Breast epithelium (tissue), 4 donors: ENCODE measurements around the gene HLA-DQB1. TPM values are rescaled to one million over a fixed set of nuclear protein-coding genes. Genes with fewer than 3 reads are reported as not detected.

Experiments
- DNase-seq, 2 donors: peaks; one replicate each; pipeline ENCODE4 v3.0.0-alpha.2; 2019; ENCODE audit warnings: low spot score in 2 of 2
- H3K27ac ChIP-seq, 2 donors: fragments of 200-600 bp; sonication (generic) in 1 of 2; one replicate each; pipeline ENCODE4 v1.5.1; 2016 to 2019; ENCODE audit warnings: mild to moderate bottlenecking in 1 of 2
- H3K27me3 ChIP-seq, 2 donors: fragments of 200-600 bp; sonication (generic) in 1 of 2; one replicate each; pipeline versions ENCODE4 v1.5.1 to v1.6.0; 2017 to 2019; ENCODE audit warnings: control low read depth in 1 of 2, mild to moderate bottlenecking in 1 of 2
- H3K36me3 ChIP-seq: fragments of 200-600 bp; one replicate; pipeline ENCODE4 v1.5.1; 2019
- H3K4me1 ChIP-seq, 2 donors: fragments of 200-600 bp; sonication (generic); one replicate each; pipeline ENCODE4 v1.5.1; 2016 to 2019; ENCODE audit warnings: control low read depth in 1 of 2
- H3K4me3 ChIP-seq, 3 donors: fragments of 200-600 bp; sonication (generic); 1 replicate in 2 of 3; 2 replicates in 1 of 3; pipeline ENCODE4 v1.5.1; 2016 to 2019; ENCODE audit warnings: mild to moderate bottlenecking in 3 of 3, moderate library complexity in 2 of 3
- H3K9me3 ChIP-seq, 2 donors: fragments of 200-600 bp; sonication (generic) in 1 of 2; one replicate each; pipeline ENCODE4 v1.5.1; 2016 to 2019; ENCODE audit warnings: control low read depth in 1 of 2
- POLR2A ChIP-seq: fragments of 450-650 bp; IDR thresholded peaks from one replicate; pipeline ENCODE4 v1.6.1; 2016; ENCODE audit warnings: antibody characterized with exemption, mild to moderate bottlenecking, moderate library complexity
- POLR2AphosphoS5 ChIP-seq, 3 donors: sonication (generic); formaldehyde crosslinking; IDR thresholded peaks; one replicate each; pipeline ENCODE4 v1.6.1; 2017; ENCODE audit warnings: antibody characterized with exemption in 3 of 3
- intact Hi-C: fragments of 100-400 bp; cut with DNase I; formaldehyde crosslinking; loops from one replicate; pipeline ENCODE4 v1.15.1; 2023; ENCODE audit warnings: low total_unique reads
- total RNA-seq, 3 donors: library from RNA; depleted of rRNA; stranded (reverse); fragments of >200 nt; gene quantifications; one replicate each; pipeline ENCODE4 v1.1.0, GENCODE V29; 2016
- TF ChIP-seq, protein P1 (sequence below), 3 donors: fragments of 450-650 bp; IDR thresholded peaks; one replicate each; pipeline ENCODE4 v1.5.1; 2016 to 2017; ENCODE audit warnings: antibody characterized with exemption in 3 of 3, mild to moderate bottlenecking in 3 of 3, moderate library complexity in 3 of 3

Gene HLA-DQB1
- total RNA-seq, 3 donors from 2014 or later, result 1.3 to 7.2 (median 5.4) TPM

DNA sequence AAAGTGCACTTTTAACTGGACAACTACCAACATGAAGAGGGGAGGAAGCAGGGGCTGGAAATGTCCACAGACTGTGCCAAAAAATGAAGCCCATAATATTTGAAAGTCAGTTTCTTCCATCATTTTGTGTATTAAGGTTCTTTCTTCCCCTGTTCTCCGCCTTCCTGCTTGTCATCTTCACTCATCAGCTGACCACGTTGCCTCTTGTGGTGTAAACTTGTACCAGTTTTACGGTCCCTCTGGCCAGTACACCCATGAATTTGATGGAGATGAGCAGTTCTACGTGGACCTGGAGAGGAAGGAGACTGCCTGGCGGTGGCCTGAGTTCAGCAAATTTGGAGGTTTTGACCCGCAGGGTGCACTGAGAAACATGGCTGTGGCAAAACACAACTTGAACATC, 25.3 kb downstream of the HLA-DQB1 start:
- intact Hi-C loops, result no loop called here
- H3K9me3 ChIP-seq, result no peaks in the 10 kb centered on the region
- no peak overlapping the region for H3K4me3 ChIP-seq
- DNase-seq, result no peak
- H3K27me3 ChIP-seq, result no peaks in the 10 kb centered on the region
- TF ChIP-seq POLR2AphosphoS5 (IDR thresholded peaks at IDR 0.05), result no peak
- no peak for TF ChIP-seq POLR2A
- TF ChIP-seq, protein P1, sequence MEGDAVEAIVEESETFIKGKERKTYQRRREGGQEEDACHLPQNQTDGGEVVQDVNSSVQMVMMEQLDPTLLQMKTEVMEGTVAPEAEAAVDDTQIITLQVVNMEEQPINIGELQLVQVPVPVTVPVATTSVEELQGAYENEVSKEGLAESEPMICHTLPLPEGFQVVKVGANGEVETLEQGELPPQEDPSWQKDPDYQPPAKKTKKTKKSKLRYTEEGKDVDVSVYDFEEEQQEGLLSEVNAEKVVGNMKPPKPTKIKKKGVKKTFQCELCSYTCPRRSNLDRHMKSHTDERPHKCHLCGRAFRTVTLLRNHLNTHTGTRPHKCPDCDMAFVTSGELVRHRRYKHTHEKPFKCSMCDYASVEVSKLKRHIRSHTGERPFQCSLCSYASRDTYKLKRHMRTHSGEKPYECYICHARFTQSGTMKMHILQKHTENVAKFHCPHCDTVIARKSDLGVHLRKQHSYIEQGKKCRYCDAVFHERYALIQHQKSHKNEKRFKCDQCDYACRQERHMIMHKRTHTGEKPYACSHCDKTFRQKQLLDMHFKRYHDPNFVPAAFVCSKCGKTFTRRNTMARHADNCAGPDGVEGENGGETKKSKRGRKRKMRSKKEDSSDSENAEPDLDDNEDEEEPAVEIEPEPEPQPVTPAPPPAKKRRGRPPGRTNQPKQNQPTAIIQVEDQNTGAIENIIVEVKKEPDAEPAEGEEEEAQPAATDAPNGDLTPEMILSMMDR (IDR thresholded peaks at IDR 0.05), result no peak
- H3K36me3 ChIP-seq, result no peaks in the 10 kb centered on the region
- H3K27ac ChIP-seq, result no peak overlapping the region
- H3K4me1 ChIP-seq, result no peaks in the 10 kb centered on the region

DNA sequence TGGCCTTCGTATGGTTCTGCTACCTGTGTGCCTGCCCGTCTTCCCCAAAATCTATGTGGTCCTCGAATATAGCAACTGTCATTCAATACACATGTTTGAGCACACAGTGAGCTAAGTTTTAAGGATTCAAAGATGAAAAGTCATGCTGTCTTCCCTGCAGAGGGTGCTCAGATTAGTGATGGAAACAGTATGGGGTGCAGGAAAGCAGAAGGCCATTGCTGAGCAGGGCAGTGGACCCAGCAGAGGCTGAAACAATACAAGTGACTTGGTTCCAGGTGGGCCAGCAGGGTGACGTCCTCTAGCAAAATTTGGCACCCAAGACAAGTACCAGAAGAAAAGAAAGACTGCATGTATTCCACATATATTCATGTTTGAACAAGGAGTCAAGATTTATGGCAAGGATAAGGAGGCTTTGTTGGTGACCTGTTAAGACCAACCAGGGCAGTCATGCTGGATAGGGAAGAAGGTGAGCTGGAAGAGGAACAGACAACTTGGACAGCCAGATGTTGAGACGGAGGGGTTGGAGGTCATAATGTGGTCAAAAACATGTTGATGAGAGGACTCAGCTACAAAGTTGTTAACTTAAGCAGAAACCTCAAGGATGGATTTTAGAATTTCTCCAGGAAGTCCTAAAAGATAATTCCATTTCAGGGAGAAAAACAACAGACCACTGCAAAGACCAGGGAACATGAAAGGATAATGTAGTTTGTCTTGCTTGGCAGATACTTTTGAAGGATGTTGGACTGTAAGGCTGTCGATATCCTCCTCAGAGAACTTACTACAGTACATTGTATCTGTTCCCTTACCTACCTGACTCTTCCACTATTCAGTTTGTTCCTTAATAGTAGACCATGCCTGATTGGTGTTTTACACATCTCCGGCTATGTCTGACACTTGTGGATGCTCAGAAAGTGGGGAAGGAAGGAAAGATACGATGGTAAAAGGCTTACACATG, 26.7 kb downstream of the HLA-DQB1 start:
- H3K27me3 ChIP-seq, result no peaks in the 10 kb centered on the region
- H3K4me3 ChIP-seq, result no peak overlapping the region
- H3K4me1 ChIP-seq, result no peaks in the 10 kb centered on the region
- no peak for DNase-seq
- no peaks in the 10 kb centered on the region for H3K9me3 ChIP-seq
- no peaks in the 10 kb centered on the region for H3K36me3 ChIP-seq
- intact Hi-C loops, result no loop called here
- TF ChIP-seq POLR2AphosphoS5 (IDR thresholded peaks at IDR 0.05) (no peak), POLR2A (no peak)
- TF ChIP-seq, protein P1 (IDR thresholded peaks at IDR 0.05), result no peak
- H3K27ac ChIP-seq, result no peak overlapping the region

DNA sequence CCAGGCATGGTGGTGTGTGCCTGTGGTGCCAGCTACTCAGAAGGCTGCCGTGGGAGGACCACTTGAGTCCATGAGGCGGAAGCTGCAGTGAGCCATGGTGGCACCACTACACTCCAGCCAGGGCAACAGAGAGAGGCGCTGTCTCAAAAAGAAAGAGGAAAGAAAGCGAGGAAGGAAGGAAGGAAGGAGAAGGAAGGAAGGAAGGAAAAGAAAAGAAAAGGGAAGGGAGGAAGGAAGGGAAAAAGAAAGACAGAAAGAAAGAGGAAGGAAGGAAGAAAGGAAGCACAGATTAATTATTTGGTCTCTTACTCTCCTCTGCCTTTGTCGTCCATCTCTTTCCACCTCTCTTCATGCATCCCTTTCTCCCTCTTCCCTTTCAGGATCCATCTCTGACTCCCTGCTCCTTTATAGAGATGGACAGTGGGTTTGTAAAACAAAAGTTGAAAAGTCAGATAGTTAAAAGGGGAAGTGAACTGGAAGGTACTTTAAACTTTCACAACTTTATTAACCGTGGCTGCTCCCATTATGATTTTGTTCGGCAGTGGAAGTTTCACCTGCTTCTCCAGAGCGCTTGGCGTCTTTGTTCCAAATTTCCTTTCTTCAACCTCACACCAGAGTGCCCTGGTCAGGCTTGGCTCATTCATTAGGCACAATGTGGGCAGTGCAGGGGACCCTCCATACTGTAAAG, 27.8 kb downstream of the HLA-DQB1 start:
- Histone ChIP-seq H3K4me3 (no peak overlapping the region), H3K4me1 (no peaks in the 10 kb centered on the region), H3K36me3 (no peaks in the 10 kb centered on the region), H3K27ac (no peak overlapping the region), H3K9me3 (no peaks in the 10 kb centered on the region), H3K27me3 (no peaks in the 10 kb centered on the region)
- no peak for TF ChIP-seq POLR2A
- no peak for TF ChIP-seq POLR2AphosphoS5 (IDR thresholded peaks at IDR 0.05)
- TF ChIP-seq, protein P1 (IDR thresholded peaks at IDR 0.05), result no peak
- intact Hi-C loops, result no loop called here
- no peak for DNase-seq

DNA sequence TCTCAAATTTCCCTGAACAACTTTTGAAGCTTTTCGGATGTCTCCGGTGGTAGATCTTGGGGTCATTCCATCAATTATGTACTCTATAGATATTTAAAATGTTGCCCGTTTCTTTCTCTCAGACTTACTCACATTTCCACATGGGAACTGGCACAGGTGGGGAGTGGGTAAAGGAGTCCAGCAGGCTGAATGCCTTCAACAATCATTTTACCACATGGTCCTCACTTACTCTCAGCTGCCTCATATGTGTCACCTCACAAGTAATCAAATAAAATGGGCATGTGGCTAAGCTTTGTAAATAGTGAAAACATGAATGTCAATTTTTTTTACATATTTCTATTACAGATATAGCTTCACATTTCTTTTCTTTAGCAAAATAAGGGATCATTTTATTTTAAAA, 28.6 kb downstream of the HLA-DQB1 start:
- Histone ChIP-seq H3K4me3 (no peak overlapping the region), H3K27me3 (no peaks in the 10 kb centered on the region), H3K9me3 (no peaks in the 10 kb centered on the region), H3K4me1 (no peaks in the 10 kb centered on the region), H3K36me3 (no peaks in the 10 kb centered on the region), H3K27ac (no peak overlapping the region)
- intact Hi-C loops, result no loop called here
- TF ChIP-seq POLR2A (no peak), POLR2AphosphoS5 (IDR thresholded peaks at IDR 0.05) (no peak)
- TF ChIP-seq, protein P1 (IDR thresholded peaks at IDR 0.05), result no peak
- DNase-seq, result no peak
